Spleen (tissue), 11 donors: ENCODE measurements around the gene SNCB. TPM values are rescaled to one million over a fixed set of nuclear protein-coding genes. Genes with fewer than 3 reads are reported as not detected.
A peak's percentile ranks its signal among the peaks of the same experiment; 100 is the strongest.

Experiments used
- DNase-seq: peaks from one replicate; pipeline ENCODE4 v3.0.0-alpha.2; 2020
- H3K27ac ChIP-seq, 8 donors: fragments of 200-600 bp; sonication (generic) in 7 of 8; 1 replicate in 4 of 8; 2 replicates in 4 of 8; pipeline versions ENCODE4 v1.5.0 to v1.8.0; 2016 to 2021; ENCODE audit warnings: inconsistent platforms in 4 of 8, mild to moderate bottlenecking in 4 of 8, moderate library complexity in 1 of 8
- H3K27me3 ChIP-seq, 7 donors: fragments of 200-600 bp; sonication (generic) in 6 of 7; replicated peaks in 1 of 7; 1 replicate in 4 of 7; 2 replicates in 3 of 7; pipeline versions ENCODE4 v1.5.0 to v1.8.0; 2016 to 2021; ENCODE audit warnings: inconsistent platforms in 3 of 7, mild to moderate bottlenecking in 1 of 7
- H3K36me3 ChIP-seq, 6 donors: fragments of 200-600 bp; sonication (generic) in 5 of 6; 1 replicate in 4 of 6; 2 replicates in 2 of 6; pipeline versions ENCODE4 v1.5.0 to v1.8.0; 2016 to 2021; ENCODE audit warnings: inconsistent platforms in 2 of 6
- H3K4me1 ChIP-seq, 6 donors: fragments of 200-600 bp; sonication (generic) in 5 of 6; 1 replicate in 3 of 6; 2 replicates in 3 of 6; pipeline versions ENCODE4 v1.5.0 to v1.8.0; 2016 to 2021; ENCODE audit warnings: inconsistent platforms in 3 of 6
- H3K4me3 ChIP-seq, 8 donors: fragments of 200-600 bp; sonication (generic) in 7 of 8; 1 replicate in 4 of 8; 2 replicates in 4 of 8; pipeline versions ENCODE4 v1.5.0 to v1.8.0; 2016 to 2021; ENCODE audit warnings: inconsistent platforms in 4 of 8, mild to moderate bottlenecking in 4 of 8, moderate library complexity in 2 of 8
- H3K9me3 ChIP-seq, 8 donors: fragments of 200-600 bp; sonication (generic) in 7 of 8; 1 replicate in 4 of 8; 2 replicates in 4 of 8; pipeline versions ENCODE4 v1.5.0 to v1.8.0; 2016 to 2021; ENCODE audit warnings: inconsistent platforms in 4 of 8
- POLR2A ChIP-seq, 3 donors: fragments of 450-650 bp; IDR thresholded peaks; one replicate each; pipeline ENCODE4 v1.5.1; 2017; ENCODE audit warnings: antibody characterized with exemption in 3 of 3, mild to moderate bottlenecking in 1 of 3
- POLR2AphosphoS5 ChIP-seq, 3 donors: sonication (generic); formaldehyde crosslinking; IDR thresholded peaks; one replicate each; pipeline ENCODE4 v1.5.1; 2017; ENCODE audit warnings: antibody characterized with exemption in 3 of 3
- whole genome bisulfite sequencing, 5 donors: extraction: QIAGEN DNeasy Blood & Tissue Kit in 3 of 5; methylation state at CpG; one replicate each; pipeline versions ENCODE4 v1.1.5 to v1.1.7; 2013 to 2018; 5-methylcytosine and 5-hydroxymethylcytosine counted together
- intact Hi-C: fragments of 100-400 bp; cut with DNase I; formaldehyde crosslinking; loops from one replicate; pipeline ENCODE4 v1.15.0; 2023; ENCODE audit warnings: low total_unique reads
- polyA plus RNA-seq, 3 donors: library from polyadenylated mRNA; stranded (reverse); fragments of 200-250 nt; gene quantifications; one replicate each; pipeline ENCODE4 v1.2.1, GENCODE V29; 2013
- total RNA-seq, 7 donors: library from RNA; depleted of rRNA in 3 of 7; stranded (reverse); fragments of >200 nt in 3 of 7; fragmentation: NEBNext Ultra II Directional in 4 of 7; extraction: Animal tissue kit (Norgen Biotek cat#: 25700) in 4 of 7; gene quantifications; one replicate each; pipeline versions ENCODE4 v1.1.0 to v1.2.1, GENCODE V29; 2016 to 2021
- TF ChIP-seq, protein P1 (sequence below), 11 experiments: fragments of 200-600 bp in 7 of 11; fragments of 450-650 bp in 4 of 11; sonication (generic) in 4 of 11; IDR thresholded peaks in 8 of 11; conservative IDR thresholded peaks in 3 of 11; 1 replicate in 7 of 11; 2 replicates in 4 of 11; pipeline versions ENCODE4 v1.4.0 to v1.8.0; 2016 to 2021; ENCODE audit warnings: antibody characterized with exemption in 11 of 11, inconsistent platforms in 4 of 11, mild to moderate bottlenecking in 1 of 11
- donor health status: healthy with polysubstance abuse.
- donor health status: DM: no; HTN: no; CAD: no; lungs with moderate emphysema.
- donor health status: DM: no; HTN: no; CAD: no.
- donor health status: Bipolar disorder and iron deficiency.
- donor health status: healthy.
- donor health status: DM: no; HTN: no; CAD: no.
- donor health status: DM: yes; HTN: yes; CAD: no.

Gene SNCB
- total and polyA plus RNA-seq, 10 donors, result 0.19 to 0.41 (median 0.33) TPM; not detected in 7

DNA sequence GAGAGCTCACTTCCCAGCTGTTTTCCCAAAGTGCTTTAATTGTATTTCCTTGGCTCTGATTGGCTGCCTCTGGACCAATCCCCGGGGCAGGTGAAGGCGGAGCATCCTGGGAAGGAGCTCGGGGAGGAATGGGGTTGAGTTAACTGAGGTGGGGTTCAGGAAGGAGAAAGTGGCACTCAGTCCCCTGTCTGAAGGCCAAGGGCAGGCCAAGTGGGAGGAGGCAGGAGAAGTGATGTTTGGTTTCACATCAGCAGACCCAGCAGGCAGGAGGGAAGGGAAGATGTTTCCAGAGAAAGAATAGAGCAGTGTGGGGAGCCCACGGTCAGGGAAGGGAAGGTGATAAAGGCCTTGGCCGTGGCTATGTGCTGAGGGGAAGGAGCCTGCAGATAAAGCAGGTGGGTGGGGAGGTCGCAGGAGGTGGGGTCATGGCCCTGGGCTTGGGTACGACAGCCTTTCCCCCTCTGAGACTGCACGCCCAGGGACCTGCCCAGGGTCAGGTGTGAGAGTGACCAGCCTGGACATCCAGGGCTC, 20.1 kb upstream of the SNCB start:
- TF ChIP-seq, protein P1, sequence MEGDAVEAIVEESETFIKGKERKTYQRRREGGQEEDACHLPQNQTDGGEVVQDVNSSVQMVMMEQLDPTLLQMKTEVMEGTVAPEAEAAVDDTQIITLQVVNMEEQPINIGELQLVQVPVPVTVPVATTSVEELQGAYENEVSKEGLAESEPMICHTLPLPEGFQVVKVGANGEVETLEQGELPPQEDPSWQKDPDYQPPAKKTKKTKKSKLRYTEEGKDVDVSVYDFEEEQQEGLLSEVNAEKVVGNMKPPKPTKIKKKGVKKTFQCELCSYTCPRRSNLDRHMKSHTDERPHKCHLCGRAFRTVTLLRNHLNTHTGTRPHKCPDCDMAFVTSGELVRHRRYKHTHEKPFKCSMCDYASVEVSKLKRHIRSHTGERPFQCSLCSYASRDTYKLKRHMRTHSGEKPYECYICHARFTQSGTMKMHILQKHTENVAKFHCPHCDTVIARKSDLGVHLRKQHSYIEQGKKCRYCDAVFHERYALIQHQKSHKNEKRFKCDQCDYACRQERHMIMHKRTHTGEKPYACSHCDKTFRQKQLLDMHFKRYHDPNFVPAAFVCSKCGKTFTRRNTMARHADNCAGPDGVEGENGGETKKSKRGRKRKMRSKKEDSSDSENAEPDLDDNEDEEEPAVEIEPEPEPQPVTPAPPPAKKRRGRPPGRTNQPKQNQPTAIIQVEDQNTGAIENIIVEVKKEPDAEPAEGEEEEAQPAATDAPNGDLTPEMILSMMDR (IDR thresholded peaks at IDR 0.05 in 8 of 11, conservative IDR thresholded peaks at IDR 0.05 in 3 of 11), result no peak
- TF ChIP-seq POLR2AphosphoS5 (IDR thresholded peaks at IDR 0.05), result no peak
- no peak for TF ChIP-seq POLR2A (IDR thresholded peaks at IDR 0.05)
- DNase-seq, result no peak
- Histone ChIP-seq H3K27me3 (no peaks in the 10 kb centered on the region), H3K4me3 (no peak overlapping the region), H3K36me3 (peaks cover 0 to 34% (median 16%) of the 10 kb centered on the region in 6 donors), H3K27ac (no peak overlapping the region), H3K4me1 (peaks cover 17 to 80% (median 52%) of the 10 kb centered on the region in 6 donors), H3K9me3 (no peaks in the 10 kb centered on the region)
- intact Hi-C loops, result no loop called here
- WGBS, 5 donors, result 75 to 83% (median 83%) methylated on average over 8 of the region's 8 CpGs

DNA sequence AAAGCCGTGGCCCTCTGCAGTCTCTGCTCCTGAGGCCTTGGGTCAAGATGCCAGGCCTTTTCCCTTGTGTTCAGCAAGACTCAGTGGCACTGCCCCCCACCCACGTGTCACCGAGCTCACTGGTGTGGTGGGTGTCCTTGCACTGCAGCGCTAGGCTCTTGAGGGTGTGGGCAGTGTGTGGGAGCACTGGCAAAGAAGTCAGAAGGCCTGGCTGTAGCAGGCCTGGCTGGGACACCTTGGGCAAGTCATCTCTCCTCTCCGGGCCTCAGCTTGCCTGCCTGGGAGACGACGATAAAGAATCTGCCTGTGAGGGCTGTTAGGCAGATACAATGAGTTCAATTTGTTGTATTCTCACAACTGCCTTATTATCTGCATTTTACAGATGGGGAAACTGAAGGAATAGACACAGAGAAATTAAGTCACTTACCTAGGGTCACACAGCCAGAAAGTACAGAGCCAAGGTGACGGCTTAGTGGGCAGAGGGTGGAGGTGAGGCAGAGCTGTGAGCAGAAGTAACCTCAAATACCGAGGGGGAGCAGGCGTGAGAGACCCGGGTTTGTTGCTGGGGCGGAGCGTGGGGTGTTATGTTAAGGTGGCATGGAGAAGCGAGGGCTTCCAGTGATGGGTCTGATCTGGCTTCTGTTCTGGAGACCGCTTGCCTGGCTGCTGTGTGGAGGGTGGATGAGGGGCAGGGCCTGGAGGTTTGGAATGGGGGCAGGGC, 18.3 kb upstream of the SNCB start:
- DNase-seq, result peak; percentile 81

DNA sequence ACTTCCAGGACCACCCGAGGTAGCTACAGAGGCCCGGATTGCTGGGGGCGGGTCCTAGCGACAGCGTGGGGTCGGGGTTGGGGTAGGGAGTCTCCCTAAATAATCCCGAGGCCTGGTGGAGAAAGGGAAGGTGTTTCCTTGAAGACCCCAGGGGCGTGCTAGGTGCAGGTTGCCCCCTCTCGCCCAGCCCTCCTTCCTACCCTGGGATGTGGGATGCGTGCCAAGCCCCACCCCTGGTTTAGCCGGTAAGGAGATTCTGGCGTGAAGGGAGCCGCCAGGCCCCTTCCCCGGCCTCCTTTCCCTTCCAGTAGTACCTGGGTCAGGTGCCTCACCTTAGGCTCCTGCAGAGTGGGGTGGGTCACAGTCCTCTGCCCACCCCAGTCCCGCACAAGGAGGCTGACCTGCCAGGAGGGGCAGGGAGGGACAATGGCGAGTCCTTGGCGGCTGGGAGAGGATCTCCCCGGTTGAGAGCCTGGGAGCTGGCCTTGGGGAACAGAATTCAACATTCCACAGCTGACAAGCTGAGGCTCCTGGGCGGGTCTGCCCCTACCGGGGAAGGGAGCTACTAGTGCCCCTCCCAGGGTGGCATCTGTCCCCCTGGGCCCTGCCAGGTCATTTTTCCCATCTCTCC, 17.6 kb upstream of the SNCB start:
- Histone ChIP-seq H3K27me3 (peaks cover 0 to 4% (median 0%) of the 10 kb centered on the region in 7 donors), H3K4me1 (peaks cover 17 to 66% (median 44%) of the 10 kb centered on the region in 6 donors), H3K36me3 (peaks cover 0 to 9% (median 3%) of the 10 kb centered on the region in 6 donors), H3K4me3 (peak overlapping the region; percentile 49 to 78 (median 68)), H3K27ac (peak overlapping the region; percentile 63 to 85 (median 79)), H3K9me3 (no peaks in the 10 kb centered on the region)
- peak; percentile 84 for DNase-seq
- WGBS, 5 donors, result 15 to 26% (median 22%) methylated on average over 13 to 20 of the region's 20 CpGs
- no peak for TF ChIP-seq POLR2AphosphoS5 (IDR thresholded peaks at IDR 0.05)
- intact Hi-C loops, result no loop called here

More for the DNA sequence above, 18.3 kb upstream of the SNCB start:
- Histone ChIP-seq H3K9me3 (no peaks in the 10 kb centered on the region), H3K27ac (peak overlapping the region in 6 of 8 donors; percentile 63 to 85 (median 82)), H3K36me3 (peaks cover 0 to 16% (median 7%) of the 10 kb centered on the region in 6 donors), H3K4me3 (peak overlapping the region in 7 of 8 donors; percentile 49 to 78 (median 68)), H3K4me1 (peaks cover 17 to 72% (median 50%) of the 10 kb centered on the region in 6 donors), H3K27me3 (peaks cover 0 to under 1% (median 0%) of the 10 kb centered on the region in 7 donors)
- intact Hi-C loops, result no loop called here
- WGBS, 5 donors, result 61 to 68% (median 63%) methylated on average over 14 to 15 of the region's 15 CpGs
- TF ChIP-seq, protein P1 (IDR thresholded peaks at IDR 0.05 in 8 of 11, conservative IDR thresholded peaks at IDR 0.05 in 3 of 11), result no peak
- TF ChIP-seq POLR2AphosphoS5 (IDR thresholded peaks at IDR 0.05), result no peak
- TF ChIP-seq POLR2A (IDR thresholded peaks at IDR 0.05), result no peak

DNA sequence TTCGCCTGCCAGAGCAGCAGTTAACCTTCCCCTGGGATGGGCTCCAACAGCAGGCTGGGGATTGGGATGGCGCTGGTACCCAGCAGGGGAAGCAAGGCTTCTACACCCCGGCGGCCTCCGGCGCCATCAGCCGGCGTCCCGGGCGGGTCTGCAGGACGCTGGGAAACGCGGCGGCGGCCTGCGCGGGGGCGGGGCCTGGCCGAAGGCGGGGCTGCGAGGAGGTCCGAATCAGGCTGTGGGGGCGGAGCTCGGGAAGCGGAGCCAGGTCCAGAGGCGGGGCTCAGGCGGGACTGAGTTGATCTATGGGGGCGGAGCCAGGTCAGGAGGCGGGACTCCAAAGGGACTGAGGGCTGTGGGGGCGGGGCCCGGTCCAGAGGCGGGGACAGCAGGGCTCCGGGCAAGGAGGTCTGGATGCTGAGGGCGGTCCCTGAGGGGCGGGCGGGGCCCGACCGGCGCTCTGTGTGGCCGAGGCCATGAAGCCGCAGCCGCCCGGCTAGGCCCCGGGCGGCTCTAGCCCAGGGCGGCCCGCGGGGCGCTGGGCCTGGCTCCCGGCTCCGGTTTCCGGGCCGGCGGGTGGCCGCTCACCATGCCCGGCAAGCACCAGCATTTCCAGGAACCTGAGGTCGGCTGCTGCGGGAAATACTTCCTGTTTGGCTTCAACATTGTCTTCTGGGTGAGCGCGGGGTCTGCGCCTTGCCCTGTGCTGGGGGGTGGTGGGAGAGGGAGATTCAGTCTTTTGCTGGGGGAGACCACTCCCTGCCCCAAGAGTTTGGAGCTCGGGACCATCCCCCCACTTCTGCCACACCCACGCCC, 16.9 kb upstream of the SNCB start, which contains the start of gene TSPAN17:
TSPAN17 (plus strand) TSS at position 455 of the 813 bp plus-strand sequence; CDS start at position 587, 132 bp downstream.
- Histone ChIP-seq H3K4me3 (peak within 1 kb of the TSS; percentile 49 to 78 (median 68)), H3K9me3 (no peaks in the 10 kb centered on the region), H3K27me3 (peaks cover 0 to 9% (median 0%) of the 10 kb centered on the region in 7 donors), H3K4me1 (peaks cover 17 to 58% (median 38%) of the 10 kb centered on the region in 6 donors), H3K27ac (peak within 1 kb of the TSS; percentile 72 to 85 (median 79)), H3K36me3 (peaks cover 0 to 4% (median 0%) of the 10 kb centered on the region in 6 donors)
- WGBS, 5 donors, result 0 to 1% (median 0%) methylated on average over 17 to 63 of the region's 63 CpGs
- peak; percentile 87 to 89 (median 88) for TF ChIP-seq POLR2AphosphoS5 (IDR thresholded peaks at IDR 0.05)
- TF ChIP-seq, protein P1 (IDR thresholded peaks at IDR 0.05 in 8 of 11, conservative IDR thresholded peaks at IDR 0.05 in 3 of 11), result peak in 5 of 11 experiments; percentile 14 to 53 (median 28)
- TF ChIP-seq POLR2A (IDR thresholded peaks at IDR 0.05), result peak in 2 of 3 donors; percentile 42 to 62
- peak; percentile 100 for DNase-seq
- intact Hi-C loops, result no loop called here
